ENCODE measurements around the gene KCND2.
A peak's percentile ranks its signal among the peaks of the same experiment; 100 is the strongest.

The KCND2 gene

DNA sequence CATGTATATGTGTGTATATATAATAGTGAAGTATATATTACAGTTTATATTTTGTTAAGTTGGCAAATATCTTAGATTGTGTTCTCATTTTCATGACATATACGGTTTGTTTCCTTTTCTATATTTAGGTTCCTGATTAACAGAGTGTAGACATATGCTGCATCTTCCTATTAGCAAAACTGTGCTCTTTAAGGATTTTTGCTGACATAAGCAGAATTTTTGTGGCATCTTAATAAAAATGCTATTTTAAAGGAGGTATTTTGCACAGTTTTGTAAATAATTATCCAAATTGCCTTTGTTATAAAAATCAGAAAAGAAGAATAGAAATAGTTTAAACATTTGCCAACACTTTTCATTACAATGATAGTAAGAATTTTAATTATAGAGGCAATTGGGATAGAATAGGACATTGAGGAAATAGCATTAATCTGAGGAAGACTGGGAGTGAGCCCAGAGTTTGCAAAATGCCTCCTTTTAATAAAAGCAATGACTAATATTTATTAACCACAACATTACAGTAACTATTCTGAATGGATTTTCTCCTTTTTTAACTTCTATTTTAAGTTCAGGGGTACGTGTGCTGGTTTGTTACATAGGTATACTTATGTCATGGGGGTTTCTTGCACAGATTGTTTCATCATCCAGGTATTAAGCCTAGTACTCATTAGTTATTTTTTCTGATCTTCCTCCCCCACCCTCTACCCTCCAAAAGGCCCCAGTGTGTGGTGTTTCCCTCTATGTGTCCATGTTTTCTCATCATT, 38.2 kb downstream of the KCND2 start:
- DNase-seq = no peak

DNA sequence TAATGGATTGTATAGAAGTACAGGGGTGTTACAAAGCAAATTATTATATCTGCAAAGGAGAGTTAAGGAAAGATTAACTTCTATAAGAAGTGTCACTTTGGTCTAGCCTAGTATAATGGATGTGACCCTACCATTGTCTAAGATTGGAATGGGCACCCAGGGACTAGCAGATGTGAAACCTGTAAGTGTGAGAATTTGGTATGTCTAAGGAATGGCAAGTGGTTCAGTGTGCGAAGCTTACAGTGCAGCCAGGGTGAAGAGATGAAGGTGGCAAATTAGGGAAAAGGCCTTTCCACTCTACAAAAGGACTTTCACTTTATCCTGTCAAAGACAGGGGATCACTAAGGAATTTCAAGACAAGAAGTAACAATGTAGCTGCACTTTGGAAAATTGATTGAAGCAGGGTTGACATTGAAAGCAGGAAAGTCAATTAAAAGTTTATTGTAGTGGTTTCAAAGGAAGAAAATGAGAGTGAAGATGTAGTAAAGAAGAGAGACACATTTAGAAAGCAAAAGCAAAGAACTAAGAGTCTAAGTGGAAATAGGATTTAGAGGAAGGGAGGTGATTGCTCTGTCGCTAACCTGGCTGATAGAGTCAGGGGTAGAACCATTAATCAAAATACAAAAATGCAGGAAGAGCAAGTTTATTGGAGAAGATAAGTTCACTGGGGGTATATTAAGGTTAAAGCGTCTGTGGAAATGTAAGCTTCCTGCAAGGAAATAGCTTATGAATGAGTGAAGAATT, 47.4 kb downstream of the KCND2 start:
- DNase-seq = no peak

DNA sequence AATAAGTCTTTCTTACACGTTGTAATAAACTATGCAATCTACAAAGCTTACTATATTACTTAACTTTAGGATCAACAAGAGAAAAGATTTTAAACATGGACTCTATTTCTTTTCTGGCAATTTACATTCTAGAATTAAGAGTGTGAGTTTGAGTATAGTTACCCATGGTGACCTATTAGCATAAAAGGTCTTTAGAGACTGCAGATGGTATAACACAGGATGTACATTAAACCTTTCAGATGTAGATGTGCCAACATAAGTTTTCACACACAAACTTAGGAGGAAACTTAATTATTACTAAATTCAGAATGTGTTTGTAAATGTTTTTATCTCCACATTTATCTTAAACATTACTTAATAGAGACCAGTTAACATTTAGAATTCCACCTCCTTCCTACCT, 54.1 kb downstream of the KCND2 start:
- DNase-seq = no peak

DNA sequence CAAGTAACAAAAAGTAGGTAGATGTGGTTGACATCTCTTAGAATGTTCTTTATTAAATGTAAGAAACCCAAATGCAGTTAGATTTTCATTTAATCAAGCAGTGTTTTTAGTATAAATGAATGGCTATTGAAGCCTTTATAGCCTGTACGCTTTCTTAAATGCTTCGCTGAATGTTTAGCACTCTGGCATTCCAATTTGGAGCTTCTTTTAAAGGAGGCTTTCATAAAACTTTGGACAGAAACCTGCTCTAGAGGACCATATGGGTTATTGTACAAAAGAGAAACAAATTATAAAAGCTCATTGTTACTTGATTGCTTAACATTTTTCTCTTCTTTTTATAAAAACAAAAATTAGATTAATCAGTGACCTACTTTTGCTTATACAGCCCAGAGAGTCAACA, 59.5 kb downstream of the KCND2 start:
- DNase-seq = no peak

DNA sequence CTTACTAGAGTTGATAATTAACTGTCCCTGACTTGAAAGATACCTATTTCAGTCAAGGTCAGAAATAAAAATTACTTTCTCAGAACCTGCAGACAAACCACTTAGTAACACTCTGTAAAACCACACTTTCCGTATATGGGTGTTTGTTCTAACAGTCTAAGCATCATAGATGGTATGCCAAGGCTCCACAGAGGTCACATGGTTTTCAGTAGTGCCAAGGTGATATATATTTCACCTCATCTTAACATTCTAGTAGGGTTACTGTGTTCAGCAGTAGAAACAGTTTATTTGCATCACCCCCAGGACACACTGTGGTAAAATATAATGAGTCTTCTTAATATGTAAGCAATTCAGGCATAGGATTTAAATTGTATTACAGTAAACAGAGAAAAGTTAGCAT, 61.5 kb downstream of the KCND2 start:
- no peak for DNase-seq

DNA sequence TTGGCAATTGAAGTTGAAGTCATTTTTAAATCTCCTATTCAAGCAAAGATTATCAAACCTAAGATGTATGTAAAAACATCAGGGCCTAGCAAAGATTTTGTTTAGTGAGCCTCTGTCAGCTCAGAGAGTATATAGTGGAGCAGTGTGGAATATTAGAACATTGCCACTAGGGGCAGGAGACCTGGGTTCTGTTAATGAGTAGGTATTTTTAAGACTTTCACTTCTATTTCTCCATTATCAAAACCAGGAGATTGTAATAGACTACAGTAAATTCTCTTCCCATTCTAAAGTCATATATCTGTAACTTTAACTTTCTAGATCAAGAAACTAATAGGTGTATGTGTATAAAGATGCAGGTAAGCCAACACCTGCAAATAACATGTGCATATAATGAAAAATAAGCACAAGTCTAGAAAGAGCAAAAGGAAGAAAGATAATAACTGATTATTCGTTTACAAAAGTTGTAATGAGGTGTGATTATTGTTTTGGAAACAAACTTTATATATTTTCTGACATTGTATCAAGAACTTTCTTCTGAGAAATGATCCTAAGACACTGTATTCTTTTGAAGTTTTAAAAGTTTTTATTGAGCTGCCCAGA, 64.4 kb downstream of the KCND2 start:
- peak in 1 of 2 experiments; percentile 34 for DNase-seq

DNA sequence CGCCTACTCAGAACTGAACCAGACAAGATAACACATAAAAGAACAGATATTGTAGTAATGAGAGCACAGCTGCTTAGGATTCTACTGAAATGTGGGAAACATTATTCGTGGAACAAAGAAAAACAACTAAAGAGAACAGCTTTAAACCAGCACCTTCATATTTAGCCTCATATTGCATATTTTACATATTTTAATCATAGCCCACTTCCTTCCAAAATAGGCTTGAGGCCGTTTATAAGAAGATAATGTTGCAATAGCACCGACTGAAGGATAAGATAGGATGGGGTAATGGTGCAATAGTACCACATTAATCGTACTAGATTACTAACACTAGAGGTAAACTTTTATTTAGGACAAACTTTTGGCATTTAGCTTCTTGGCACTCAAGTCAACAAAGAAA, 71.3 kb downstream of the KCND2 start:
- no peak for DNase-seq

DNA sequence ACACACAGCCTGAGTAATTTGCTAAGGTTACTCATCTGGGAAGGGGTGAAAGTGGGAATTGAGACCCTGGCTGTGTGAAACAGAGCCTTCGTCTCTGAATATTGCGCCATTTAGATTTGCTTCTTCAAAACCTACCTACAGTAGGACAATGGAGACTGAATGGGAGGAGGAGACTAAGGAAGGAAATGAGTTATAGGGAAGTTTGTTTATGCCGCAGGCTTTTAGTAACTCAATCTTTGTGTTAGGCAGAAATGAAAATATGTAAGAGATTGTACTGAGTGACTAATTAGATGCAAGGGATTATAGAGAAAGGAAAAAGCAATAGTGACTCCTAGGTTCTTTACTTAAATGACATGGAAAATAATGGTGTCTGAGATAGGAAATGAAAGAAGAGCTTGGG, 80.2 kb downstream of the KCND2 start:
- no peak for DNase-seq

DNA sequence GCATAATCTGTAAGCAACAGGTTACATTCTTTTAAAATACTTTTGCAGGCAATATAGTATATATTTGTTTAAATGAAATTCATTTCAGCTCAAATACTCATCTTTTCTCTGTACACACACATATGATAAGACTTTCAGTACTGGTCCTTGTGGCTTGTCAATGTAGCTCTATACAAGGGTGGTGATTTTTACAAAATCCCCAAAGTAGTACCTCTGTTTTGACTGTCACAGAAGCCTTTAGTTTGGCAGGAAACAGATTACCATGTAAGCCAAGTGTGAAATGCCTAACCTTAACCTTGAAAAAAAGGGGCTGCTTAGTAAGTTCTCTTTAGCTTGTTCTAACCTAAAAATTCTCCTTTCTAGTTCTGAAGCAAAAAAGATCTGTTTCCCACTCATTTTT, 87.9 kb downstream of the KCND2 start:
- DNase-seq = no peak

DNA sequence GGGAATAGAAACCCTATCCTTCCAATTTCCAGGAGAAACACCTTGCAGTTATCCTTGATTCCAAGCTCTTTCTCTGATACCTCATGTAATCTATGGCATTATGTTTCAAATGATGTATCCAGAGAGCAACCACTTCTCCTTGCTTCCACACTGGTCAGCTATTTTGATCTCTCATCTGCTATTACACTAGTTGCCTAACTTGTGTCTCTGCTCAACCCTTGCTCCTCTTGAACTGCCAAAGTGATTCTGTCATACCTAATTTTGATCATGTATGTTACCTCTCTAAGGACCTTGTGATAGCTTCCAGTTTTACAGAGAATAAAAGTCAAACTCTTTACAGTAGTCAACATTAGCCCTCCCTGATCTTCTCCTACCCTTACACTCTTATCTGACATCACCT, 90.4 kb downstream of the KCND2 start:
- no peak for DNase-seq

DNA sequence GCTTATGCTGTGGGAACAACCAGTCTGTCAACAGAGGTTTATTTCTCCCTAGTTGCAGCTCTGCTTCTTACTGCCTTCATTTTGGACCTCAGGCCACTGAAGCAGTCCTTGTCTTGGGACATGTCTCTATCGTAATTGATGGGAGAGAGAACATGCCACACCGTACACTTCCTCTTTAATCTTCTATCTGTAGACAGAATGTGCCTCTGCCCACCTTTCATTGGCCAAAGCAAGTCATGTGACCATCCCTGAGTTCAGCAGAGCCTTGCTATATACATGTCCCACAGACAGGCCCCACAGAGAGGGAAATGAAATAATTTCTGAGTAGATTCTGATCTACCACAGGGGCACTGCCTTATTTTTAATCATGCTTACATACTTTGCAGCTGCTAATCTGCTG, 98.0 kb downstream of the KCND2 start:
- DNase-seq = no peak

DNA sequence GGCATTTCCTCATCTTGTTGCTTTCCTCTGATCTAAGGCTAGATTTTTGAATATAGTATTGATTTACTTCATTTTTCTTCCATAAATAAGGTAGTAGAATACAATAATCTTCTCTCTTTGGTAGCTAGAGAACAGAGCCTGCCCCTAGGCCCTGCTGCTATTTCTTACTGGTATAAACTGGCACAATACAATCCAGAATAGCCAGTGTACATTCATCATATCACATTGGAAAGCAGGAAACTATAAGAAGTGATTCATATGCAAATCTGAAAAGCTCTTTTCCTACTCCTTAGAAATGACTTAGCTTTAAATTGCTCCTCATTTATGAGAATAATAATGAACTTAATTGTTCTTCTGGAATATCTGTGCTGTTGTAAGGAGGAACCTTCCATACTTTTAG, 100.2 kb downstream of the KCND2 start:
- DNase-seq = no peak

DNA sequence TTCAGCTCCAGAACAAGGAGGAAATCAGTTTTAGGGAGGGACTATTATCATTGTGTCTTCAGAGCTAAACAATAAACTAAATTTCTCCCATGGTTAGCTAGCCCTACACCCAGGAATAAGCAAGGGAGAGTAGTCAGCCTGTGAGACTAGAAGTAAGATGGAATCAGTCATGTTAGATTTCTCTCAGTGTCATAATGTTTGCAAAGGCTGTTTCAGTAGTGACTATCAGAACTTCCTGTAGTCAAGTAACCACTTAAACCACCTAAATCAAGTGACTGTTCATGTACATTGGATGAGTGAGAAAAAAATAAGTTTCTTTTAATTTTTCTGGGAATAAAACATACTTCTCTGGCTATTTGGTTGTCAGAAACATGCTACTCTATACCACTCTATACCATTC, 121.6 kb downstream of the KCND2 start:
- no peak for DNase-seq

DNA sequence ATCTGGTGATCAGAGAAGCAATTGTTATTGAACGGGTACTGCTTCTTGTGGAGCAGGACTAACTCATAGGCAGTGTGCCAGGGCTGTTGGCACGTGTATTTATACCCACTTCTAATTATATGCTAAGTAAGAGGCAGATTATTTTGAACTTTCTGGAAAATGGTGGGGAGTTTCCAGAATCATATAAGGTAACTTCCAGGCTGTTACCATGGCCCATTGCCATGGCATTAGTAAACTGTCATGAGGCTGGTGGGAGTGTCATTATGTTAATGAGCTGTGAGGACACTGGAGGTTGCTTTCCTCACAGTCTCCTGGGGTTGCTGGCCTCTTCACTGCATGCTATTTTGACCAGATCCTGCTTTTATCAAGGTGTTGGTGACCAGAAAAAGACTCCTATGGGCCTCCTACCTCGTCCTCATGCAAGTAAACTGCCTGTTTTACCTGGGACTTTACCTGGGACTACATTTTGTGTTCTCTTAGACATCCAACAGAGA, 122.6 kb downstream of the KCND2 start:
- DNase-seq = no peak

DNA sequence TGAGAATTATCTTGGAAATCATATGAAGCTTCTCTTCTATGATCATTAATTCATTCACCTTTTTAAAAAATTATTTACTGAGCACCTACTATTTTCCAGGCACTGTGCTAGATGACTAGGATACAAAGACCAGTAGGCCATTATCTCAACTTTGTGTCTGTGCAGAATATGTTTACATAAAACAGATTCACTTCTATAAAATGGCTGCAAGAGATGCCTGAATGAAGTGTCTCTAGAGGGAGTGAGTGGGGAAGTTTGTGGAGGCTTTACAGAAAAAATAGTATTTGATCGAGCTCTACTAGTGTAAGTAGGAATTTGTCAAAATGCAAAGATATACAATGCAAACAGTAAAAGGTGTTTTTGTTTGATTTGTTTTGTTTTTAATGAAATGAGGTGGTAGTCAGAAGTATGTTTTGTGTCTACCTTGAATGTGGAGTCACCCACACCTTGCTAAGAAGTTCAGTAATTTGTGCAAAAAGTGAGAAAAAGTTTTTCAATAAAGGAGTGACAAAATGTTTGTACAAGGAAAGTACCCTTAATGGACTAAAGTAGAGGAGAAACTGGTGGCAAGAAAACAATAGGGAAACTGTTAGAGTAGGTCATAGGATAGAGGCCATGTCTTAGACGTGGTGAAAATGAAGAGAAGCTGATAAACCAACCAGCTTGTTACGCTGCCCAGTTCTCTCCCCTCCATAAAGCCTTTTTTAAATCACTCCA, 125.5 kb downstream of the KCND2 start:
- DNase-seq = no peak

DNA sequence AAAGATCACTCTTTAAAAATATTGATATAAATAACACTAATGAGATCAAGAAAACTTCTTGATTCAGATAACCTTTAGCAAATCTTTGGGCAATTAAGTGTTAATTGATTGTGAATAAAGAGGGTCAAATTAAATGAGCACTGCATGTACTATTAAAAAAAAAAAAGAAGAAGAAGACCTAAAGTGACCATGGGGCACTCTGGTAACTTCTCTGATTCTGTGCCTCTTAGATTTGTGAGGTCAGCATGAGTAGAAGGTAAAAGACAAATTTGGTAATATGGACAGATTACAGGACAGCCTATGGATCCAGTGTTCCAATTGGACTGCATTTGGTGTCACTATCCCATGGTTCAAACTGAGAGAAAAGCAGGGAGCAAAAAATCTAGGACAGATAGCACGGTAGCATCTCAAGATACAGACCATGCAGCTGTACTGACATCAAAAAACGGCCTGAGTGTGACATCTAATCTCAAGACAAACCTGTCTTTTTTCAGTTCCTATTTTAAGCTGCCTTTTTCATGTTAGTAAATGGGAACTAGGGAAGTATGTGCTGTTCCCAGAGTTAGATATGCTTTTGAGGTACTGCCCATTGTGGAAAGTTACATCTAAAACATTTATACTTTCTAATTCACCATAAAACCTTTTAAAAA, 128.0 kb downstream of the KCND2 start:
- DNase-seq = no peak

DNA sequence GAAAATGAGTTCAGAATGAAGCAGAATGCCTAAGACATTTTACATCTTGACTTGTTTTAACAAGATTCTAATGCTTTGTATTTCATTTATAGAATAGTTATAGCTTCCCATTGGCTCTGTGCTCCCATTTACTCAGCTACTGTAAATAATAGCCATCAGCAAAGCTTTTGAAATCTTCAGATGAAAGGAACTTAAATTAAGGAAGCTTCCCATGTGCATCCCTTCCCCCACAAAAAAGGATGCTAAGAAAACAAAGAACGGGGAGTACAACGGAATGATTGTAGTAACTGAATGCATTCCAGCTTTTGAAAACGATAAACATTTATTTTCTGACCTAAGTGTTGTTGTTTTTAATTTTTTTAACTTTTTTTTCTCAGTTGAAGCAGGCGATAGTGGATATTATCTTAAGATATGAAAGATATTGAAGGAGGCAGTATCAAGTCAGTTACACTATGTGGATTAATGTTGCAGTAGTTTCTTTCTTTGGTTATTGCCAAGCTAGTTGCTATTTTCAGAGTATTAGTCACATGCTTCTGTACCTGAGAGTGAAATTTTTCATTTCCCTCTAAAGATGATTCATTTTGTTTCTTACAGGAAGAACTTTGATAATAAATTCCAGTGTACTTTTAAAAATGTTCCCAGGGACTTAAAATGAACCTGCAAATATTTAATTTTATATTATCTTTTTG, 129.2 kb downstream of the KCND2 start:
- no peak for DNase-seq

DNA sequence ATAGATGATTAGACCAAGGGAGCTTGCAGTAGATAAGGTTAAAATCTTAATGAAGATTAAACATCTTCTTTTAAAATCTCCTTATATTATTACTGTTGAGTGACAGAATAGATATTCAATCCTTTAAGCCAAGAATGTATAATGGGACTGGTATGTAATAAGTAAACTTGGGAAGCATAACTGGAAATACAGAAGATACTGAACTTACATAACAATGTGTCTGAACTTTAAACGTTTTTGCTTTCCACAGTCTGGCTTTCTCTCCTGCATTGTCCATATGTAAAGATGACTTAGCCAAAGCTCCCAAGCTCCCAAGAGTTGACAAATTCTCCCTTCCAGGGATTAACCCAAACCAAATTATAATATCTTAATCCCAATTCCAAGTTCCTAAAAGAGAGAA, 129.8 kb downstream of the KCND2 start:
- no peak for DNase-seq

DNA sequence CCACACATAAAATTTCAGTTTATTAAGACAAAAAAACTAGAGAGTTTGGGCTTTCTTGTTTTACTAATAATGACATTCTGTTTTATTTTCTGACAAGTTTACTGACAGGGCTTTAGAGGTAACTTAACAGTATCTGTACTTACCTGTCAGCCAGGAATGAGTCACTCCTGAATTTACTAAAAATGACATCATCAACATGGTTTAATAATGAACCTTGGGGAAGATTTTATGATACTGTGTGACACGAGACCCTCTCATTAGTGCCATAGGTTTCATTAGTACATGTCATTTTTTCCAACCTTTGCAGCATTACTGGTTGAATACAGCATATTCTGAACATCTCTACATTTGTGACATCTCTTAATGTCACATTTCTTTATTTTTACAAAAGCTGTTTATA, 131.1 kb downstream of the KCND2 start:
- DNase-seq = no peak

DNA sequence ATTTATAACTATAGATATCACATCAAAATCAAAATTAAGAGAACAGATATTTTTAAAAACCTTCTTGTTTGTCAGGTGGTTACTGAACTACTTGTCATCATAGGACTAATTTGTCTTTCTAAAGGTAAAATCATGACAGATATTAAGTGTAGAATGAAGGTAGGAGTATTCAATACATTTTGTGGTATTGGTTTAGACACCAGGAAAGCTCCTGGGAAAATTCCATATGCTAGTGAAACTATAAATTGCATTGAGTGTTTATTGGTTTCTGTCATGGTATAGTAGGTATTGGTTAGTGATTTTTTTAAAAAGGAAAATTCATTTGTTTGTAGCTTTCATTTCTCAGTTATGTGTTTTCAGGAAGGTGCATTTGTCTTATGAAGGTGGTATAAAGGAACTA, 132.7 kb downstream of the KCND2 start:
- no peak for DNase-seq

DNA sequence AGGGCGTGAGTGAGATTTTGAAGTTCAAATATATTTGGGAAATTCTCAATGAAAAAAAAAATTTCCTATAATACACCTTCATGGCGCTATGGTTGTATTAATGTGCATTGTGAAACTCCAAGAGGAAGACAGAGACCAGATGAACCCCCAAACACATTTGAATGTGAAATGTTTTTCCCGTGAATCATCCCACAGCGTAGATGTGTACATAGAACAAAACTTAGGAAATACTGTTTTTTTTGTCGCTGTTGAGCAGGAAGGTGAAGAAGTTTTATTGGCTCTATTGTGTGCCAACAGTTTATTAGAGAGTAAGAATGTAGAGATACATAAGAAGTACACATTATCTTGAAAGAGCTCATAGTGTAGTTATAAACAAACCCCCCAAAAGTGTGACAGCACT, 134.0 kb downstream of the KCND2 start:
- DNase-seq = no peak

All from SW 1271 (cell line).